AG08396 (cell line): ENCODE measurements around the gene RAPGEF6.
"Not testable (repeated sequence)": the region's sequence is repeated elsewhere in the genome, so short reads cannot be mapped to it uniquely, and the experiment has no call there.

Experiments
- DNase-seq: peaks from one replicate; pipeline ENCODE4 v3.0.0; 2012; ENCODE audit warnings: low spot score, mixed read lengths

Gene RAPGEF6

GRCh38 chr5:131496400-131496713, 138.7 kb downstream of the RAPGEF6 start:
- DNase-seq: no peak

- no peak for DNase-seq
Measured at GRCh38 chr5:131495536-131496399, 139.3 kb downstream of the RAPGEF6 start.

- no peak for DNase-seq
Measured at GRCh38 chr5:131491749-131492148, 143.3 kb downstream of the RAPGEF6 start.

- DNase-seq: no peak
Measured at GRCh38 chr5:131488463-131488862, 146.6 kb downstream of the RAPGEF6 start.

- DNase-seq: not testable (repeated sequence)
Measured at GRCh38 chr5:131487371-131487770, 147.7 kb downstream of the RAPGEF6 start.

- DNase-seq: no peak
Measured at GRCh38 chr5:131482617-131483016, 152.4 kb downstream of the RAPGEF6 start.

- no peak for DNase-seq
Measured at GRCh38 chr5:131481569-131481968, 153.5 kb downstream of the RAPGEF6 start.

GRCh38 chr5:131475541-131475941, 159.5 kb downstream of the RAPGEF6 start:
- no peak for DNase-seq

GRCh38 chr5:131473731-131474130, 161.3 kb downstream of the RAPGEF6 start:
- DNase-seq: no peak

GRCh38 chr5:131466171-131466766, 168.8 kb downstream of the RAPGEF6 start:
- peak; percentile 34 for DNase-seq

GRCh38 chr5:131463656-131464055, 171.4 kb downstream of the RAPGEF6 start:
- no peak for DNase-seq

GRCh38 chr5:131462454-131462853, 172.6 kb downstream of the RAPGEF6 start:
- DNase-seq: no peak

- no peak for DNase-seq
Measured at GRCh38 chr5:131461742-131462141, 173.3 kb downstream of the RAPGEF6 start.

GRCh38 chr5:131460867-131461572, 174.0 kb downstream of the RAPGEF6 start:
- no peak for DNase-seq

GRCh38 chr5:131460133-131460532, 174.9 kb downstream of the RAPGEF6 start:
- no peak for DNase-seq

- no peak for DNase-seq
Measured at GRCh38 chr5:131459216-131459615, 175.8 kb downstream of the RAPGEF6 start.

- DNase-seq: no peak
Measured at GRCh38 chr5:131457193-131457592, 177.8 kb downstream of the RAPGEF6 start.

- DNase-seq: no peak
Measured at GRCh38 chr5:131450941-131451340, 184.1 kb downstream of the RAPGEF6 start.

- DNase-seq: no peak
Measured at GRCh38 chr5:131441184-131441583, 193.8 kb downstream of the RAPGEF6 start.

- DNase-seq: no peak
Measured at GRCh38 chr5:131436081-131436480, 198.9 kb downstream of the RAPGEF6 start.

- DNase-seq: no peak
Measured at GRCh38 chr5:131433109-131433508, 201.9 kb downstream of the RAPGEF6 start.

GRCh38 chr5:131431794-131432193, 203.2 kb downstream of the RAPGEF6 start:
- DNase-seq: no peak

- peak; percentile 28 for DNase-seq
Measured at GRCh38 chr5:131430794-131431193, 204.2 kb downstream of the RAPGEF6 start.
